ENCODE results near the gene STARD13. TPM values are rescaled to one million over a fixed set of nuclear protein-coding genes. Genes with fewer than 3 reads are reported as not detected.

Gene STARD13
- total RNA-seq, 1 experiment from 2014 or later: 4.1 TPM

DNA sequence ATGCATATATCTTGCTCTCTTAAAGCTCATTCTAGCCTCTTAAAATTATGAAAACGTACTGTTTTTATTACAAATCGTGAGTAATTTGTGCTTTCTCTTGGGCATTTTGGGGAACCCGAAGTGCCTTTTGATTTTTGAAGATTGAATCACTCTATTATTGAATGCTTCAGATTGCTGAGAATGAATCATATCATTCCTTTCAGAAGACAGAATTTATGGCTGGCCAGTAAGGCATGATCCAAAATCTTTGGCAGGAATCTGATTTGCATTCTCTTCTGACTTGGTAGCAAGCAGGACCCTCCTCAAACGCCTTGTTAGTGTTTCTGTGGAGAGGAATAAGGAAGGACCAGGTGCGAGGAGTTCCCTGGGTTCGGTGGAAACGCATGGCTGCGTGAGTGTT lies 49.5 kb downstream of the STARD13 start:
- ChIA-PET RAD21 (ENCODE audit: low non-redundant PET in 1 of 2, low total read pairs in 2 of 2, uncharacterized antibody in 2 of 2, unreplicated experiment in 2 of 2) (no interaction called here), POLR2A (no interaction called here), CTCF (no interaction called here)
- Histone ChIP-seq H3K27ac (ENCODE audit: low read depth, low read length) (no peak overlapping the region), H3K27me3 (ENCODE audit: insufficient read depth, low read length) (no peaks in the 10 kb centered on the region), H2AFZ (ENCODE audit: low read depth, low read length, poor library complexity, severe bottlenecking) (no peak overlapping the region), H4K20me1 (ENCODE audit: insufficient read depth) (no peaks in the 10 kb centered on the region), H3K9me3 (ENCODE audit: control insufficient read depth in 1 of 2, insufficient read depth in 1 of 2, low read depth in 1 of 2, low read length in 2 of 2) (no peaks in the 10 kb centered on the region), H3K4me3 (replicated peaks in 1 of 2; ENCODE audit: low read depth in 1 of 2, low read length in 2 of 2) (no peak overlapping the region), H3K9me2 (ENCODE audit: insufficient read depth) (no peaks in the 10 kb centered on the region), H3K79me2 (ENCODE audit: insufficient read depth, low read length) (no peaks in the 10 kb centered on the region), H3K36me3 (ENCODE audit: control insufficient read depth in 1 of 2, insufficient read depth in 2 of 2, low read length in 2 of 2) (no peaks in the 10 kb centered on the region), H3K9ac (ENCODE audit: low read length) (no peak overlapping the region), H3K4me2 (ENCODE audit: low read length) (peak overlapping the region; percentile 17; the same call in 1 of the 2 replicates), H3K4me1 (ENCODE audit: control insufficient read depth in 1 of 2, insufficient read depth in 2 of 2, low read length in 2 of 2) (peaks cover 0 to 10% of the 10 kb centered on the region in 2 experiments; a peak in 2 of 4 replicates)
- no TSS peak for BruUV-seq (replicated peaks)
- ATAC-seq: no peak
- DNase-seq (ENCODE audit: low read depth, low spot score): no peak
- TF ChIP-seq MAX (IDR thresholded peaks at IDR 0.05): no peak
- no peak for TF ChIP-seq ELF1 (IDR thresholded peaks at IDR 0.05; ENCODE audit: borderline replicate concordance, low read depth)
- no peak for TF ChIP-seq ZNF274 (IDR thresholded peaks at IDR 0.05; ENCODE audit: low read depth, low read length)
- TF ChIP-seq YY1 (IDR thresholded peaks at IDR 0.05; ENCODE audit: extremely low read depth, insufficient replicate concordance, low read depth, low read length): no peak
- no peak for TF ChIP-seq CTCF (IDR thresholded peaks at IDR 0.05 in 2 of 3, conservative IDR thresholded peaks at IDR 0.05 in 1 of 3; ENCODE audit: borderline replicate concordance in 1 of 3, insufficient read depth in 1 of 3, low read depth in 2 of 3, low read length in 2 of 3)
- no peak for TF ChIP-seq SIN3A (IDR thresholded peaks at IDR 0.05; ENCODE audit: low read depth)
- no peak for TF ChIP-seq RAD21 (IDR thresholded peaks at IDR 0.05; ENCODE audit: low read depth)
- no peak for TF ChIP-seq CEBPB (IDR thresholded peaks at IDR 0.05; ENCODE audit: low read depth)
- intact Hi-C loops (cut with micrococcal nuclease): no loop called here

DNA sequence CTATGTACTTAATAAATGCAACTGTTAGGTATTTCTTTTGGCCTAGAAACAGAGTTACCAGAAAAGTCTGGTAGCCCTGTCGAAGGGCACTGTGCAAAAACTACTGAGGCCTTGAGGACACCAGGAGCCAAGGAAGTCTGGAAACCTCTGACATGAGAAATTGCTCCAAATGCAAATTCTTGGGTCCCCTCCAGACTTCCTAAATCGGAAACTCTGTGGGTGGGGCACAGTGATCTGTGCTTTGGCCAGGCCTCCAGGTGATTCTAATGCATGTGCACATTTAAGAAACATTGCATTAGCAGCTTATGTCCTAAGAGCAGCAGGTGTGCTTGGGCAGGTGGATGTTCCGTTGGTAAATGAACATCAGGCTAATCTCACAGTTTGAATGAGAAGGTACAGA lies 50.0 kb downstream of the STARD13 start:
- POLR2A ChIA-PET: no interaction called here
- Histone ChIP-seq H3K4me2 (ENCODE audit: low read length) (no peak overlapping the region), H3K9me2 (ENCODE audit: insufficient read depth) (no peaks in the 10 kb centered on the region), H3K4me3 (replicated peaks in 1 of 2; ENCODE audit: low read depth in 1 of 2, low read length in 2 of 2) (no peak overlapping the region), H3K79me2 (ENCODE audit: insufficient read depth, low read length) (no peaks in the 10 kb centered on the region), H3K36me3 (ENCODE audit: control insufficient read depth in 1 of 2, insufficient read depth in 2 of 2, low read length in 2 of 2) (no peaks in the 10 kb centered on the region), H4K20me1 (ENCODE audit: insufficient read depth) (no peaks in the 10 kb centered on the region), H3K4me1 (ENCODE audit: control insufficient read depth in 1 of 2, insufficient read depth in 2 of 2, low read length in 2 of 2) (peaks cover 0 to 10% of the 10 kb centered on the region in 2 experiments; a peak in 2 of 4 replicates), H3K27me3 (ENCODE audit: insufficient read depth, low read length) (no peaks in the 10 kb centered on the region), H3K9me3 (ENCODE audit: control insufficient read depth in 1 of 2, insufficient read depth in 1 of 2, low read depth in 1 of 2, low read length in 2 of 2) (no peaks in the 10 kb centered on the region), H2AFZ (ENCODE audit: low read depth, low read length, poor library complexity, severe bottlenecking) (no peak overlapping the region), H3K27ac (ENCODE audit: low read depth, low read length) (no peak overlapping the region), H3K9ac (ENCODE audit: low read length) (no peak overlapping the region)
- intact Hi-C loops (cut with micrococcal nuclease): no loop called here
- RAD21 ChIA-PET (ENCODE audit: low non-redundant PET in 1 of 2, low total read pairs in 2 of 2, uncharacterized antibody in 2 of 2, unreplicated experiment in 2 of 2): no interaction called here
- no TSS peak for BruUV-seq (replicated peaks)
- CTCF ChIA-PET: no interaction called here
- ATAC-seq (no peak), DNase-seq (ENCODE audit: low read depth, low spot score) (no peak)
- TF ChIP-seq EZH2phosphoT487 (IDR thresholded peaks at IDR 0.05; ENCODE audit: borderline replicate concordance) (no peak), EGR1 (IDR thresholded peaks at IDR 0.05; ENCODE audit: low read depth) (no peak), MAX (IDR thresholded peaks at IDR 0.05) (no peak), RAD21 (IDR thresholded peaks at IDR 0.05; ENCODE audit: low read depth) (no peak), ELF1 (IDR thresholded peaks at IDR 0.05; ENCODE audit: borderline replicate concordance, low read depth) (no peak), YY1 (IDR thresholded peaks at IDR 0.05; ENCODE audit: extremely low read depth, insufficient replicate concordance, low read depth, low read length) (no peak), CEBPB (IDR thresholded peaks at IDR 0.05; ENCODE audit: low read depth) (no peak), CTCF (IDR thresholded peaks at IDR 0.05 in 2 of 3, conservative IDR thresholded peaks at IDR 0.05 in 1 of 3; ENCODE audit: borderline replicate concordance in 1 of 3, insufficient read depth in 1 of 3, low read depth in 2 of 3, low read length in 2 of 3) (no peak), ZBTB33 (IDR thresholded peaks at IDR 0.05; ENCODE audit: extremely low read depth, insufficient replicate concordance, low read length) (no peak)
